ENCODE data around the gene FAM174A.

GRCh38 chr5:100576217-100576751 lies 41.1 kb downstream of the FAM174A start:
- TF ChIP-seq, protein P1, sequence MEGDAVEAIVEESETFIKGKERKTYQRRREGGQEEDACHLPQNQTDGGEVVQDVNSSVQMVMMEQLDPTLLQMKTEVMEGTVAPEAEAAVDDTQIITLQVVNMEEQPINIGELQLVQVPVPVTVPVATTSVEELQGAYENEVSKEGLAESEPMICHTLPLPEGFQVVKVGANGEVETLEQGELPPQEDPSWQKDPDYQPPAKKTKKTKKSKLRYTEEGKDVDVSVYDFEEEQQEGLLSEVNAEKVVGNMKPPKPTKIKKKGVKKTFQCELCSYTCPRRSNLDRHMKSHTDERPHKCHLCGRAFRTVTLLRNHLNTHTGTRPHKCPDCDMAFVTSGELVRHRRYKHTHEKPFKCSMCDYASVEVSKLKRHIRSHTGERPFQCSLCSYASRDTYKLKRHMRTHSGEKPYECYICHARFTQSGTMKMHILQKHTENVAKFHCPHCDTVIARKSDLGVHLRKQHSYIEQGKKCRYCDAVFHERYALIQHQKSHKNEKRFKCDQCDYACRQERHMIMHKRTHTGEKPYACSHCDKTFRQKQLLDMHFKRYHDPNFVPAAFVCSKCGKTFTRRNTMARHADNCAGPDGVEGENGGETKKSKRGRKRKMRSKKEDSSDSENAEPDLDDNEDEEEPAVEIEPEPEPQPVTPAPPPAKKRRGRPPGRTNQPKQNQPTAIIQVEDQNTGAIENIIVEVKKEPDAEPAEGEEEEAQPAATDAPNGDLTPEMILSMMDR (IDR thresholded peaks at IDR 0.05) = no peak
- TF ChIP-seq POLR2A (IDR thresholded peaks at IDR 0.05) (no peak), EP300 (IDR thresholded peaks at IDR 0.05) (no peak)
